ENCODE data around the gene CRX. TPM values are rescaled to one million over a fixed set of nuclear protein-coding genes. Genes with fewer than 3 reads are reported as not detected.

Gene CRX
- total and polyA plus RNA-seq, 2 of the 13 experiments (the other 11 are each of a cell fraction or from before 2014, with no cell fraction given), result not detected

DNA sequence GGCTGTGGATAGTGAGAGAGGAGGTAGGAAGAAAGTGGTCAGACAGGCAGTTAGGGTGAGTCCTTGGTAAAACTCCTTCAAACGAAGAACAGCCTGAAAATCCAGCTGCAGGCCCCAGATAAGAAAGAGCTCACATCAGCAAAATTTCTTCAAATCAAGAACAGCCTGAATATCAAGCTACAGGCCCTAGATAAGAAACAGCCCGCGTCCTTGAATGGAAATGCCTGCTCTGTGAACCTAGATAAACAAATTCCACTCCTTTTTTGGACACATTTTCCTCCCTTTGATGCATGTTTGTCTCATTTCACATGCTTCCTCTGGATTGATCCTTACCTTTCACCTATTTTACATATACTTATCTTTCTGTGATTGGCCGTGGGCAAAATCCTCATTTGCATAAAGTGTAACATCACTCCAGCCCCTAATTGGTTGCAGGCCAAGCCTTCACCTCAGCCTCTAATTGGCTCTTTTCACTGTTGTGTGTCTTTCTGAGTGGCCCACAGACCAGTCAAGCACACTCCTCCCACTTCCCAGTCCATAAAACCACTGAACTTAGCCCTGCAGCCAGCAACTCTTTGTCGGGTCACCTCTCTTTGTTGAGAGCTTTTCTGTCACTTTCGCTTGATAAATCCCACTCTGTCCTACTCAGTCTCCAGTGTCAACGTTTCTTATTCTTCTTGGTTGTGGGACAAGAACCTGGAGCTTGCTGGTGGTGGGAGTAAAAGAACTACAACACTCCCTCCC is 70.4 kb downstream of the CRX start (continued):
- TF ChIP-seq, protein P1, sequence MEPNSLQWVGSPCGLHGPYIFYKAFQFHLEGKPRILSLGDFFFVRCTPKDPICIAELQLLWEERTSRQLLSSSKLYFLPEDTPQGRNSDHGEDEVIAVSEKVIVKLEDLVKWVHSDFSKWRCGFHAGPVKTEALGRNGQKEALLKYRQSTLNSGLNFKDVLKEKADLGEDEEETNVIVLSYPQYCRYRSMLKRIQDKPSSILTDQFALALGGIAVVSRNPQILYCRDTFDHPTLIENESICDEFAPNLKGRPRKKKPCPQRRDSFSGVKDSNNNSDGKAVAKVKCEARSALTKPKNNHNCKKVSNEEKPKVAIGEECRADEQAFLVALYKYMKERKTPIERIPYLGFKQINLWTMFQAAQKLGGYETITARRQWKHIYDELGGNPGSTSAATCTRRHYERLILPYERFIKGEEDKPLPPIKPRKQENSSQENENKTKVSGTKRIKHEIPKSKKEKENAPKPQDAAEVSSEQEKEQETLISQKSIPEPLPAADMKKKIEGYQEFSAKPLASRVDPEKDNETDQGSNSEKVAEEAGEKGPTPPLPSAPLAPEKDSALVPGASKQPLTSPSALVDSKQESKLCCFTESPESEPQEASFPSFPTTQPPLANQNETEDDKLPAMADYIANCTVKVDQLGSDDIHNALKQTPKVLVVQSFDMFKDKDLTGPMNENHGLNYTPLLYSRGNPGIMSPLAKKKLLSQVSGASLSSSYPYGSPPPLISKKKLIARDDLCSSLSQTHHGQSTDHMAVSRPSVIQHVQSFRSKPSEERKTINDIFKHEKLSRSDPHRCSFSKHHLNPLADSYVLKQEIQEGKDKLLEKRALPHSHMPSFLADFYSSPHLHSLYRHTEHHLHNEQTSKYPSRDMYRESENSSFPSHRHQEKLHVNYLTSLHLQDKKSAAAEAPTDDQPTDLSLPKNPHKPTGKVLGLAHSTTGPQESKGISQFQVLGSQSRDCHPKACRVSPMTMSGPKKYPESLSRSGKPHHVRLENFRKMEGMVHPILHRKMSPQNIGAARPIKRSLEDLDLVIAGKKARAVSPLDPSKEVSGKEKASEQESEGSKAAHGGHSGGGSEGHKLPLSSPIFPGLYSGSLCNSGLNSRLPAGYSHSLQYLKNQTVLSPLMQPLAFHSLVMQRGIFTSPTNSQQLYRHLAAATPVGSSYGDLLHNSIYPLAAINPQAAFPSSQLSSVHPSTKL (CRISPR knock-in tag; IDR thresholded peaks at IDR 0.05), result peak; percentile 77
- no peak; the same call in 1 of the 2 replicates for TF ChIP-seq ZC3H13 (CRISPR knock-in tag; IDR thresholded peaks at IDR 0.05)
- TF ChIP-seq, protein P2, sequence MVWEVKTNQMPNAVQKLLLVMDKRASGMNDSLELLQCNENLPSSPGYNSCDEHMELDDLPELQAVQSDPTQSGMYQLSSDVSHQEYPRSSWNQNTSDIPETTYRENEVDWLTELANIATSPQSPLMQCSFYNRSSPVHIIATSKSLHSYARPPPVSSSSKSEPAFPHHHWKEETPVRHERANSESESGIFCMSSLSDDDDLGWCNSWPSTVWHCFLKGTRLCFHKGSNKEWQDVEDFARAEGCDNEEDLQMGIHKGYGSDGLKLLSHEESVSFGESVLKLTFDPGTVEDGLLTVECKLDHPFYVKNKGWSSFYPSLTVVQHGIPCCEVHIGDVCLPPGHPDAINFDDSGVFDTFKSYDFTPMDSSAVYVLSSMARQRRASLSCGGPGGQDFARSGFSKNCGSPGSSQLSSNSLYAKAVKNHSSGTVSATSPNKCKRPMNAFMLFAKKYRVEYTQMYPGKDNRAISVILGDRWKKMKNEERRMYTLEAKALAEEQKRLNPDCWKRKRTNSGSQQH (CRISPR knock-in tag; IDR thresholded peaks at IDR 0.05; ENCODE audit: low read depth), result no peak
- TF ChIP-seq ZEB1 (IDR thresholded peaks at IDR 0.05; ENCODE audit: insufficient replicate concordance, low read depth), result peak; percentile 62
- TF ChIP-seq, protein P3, sequence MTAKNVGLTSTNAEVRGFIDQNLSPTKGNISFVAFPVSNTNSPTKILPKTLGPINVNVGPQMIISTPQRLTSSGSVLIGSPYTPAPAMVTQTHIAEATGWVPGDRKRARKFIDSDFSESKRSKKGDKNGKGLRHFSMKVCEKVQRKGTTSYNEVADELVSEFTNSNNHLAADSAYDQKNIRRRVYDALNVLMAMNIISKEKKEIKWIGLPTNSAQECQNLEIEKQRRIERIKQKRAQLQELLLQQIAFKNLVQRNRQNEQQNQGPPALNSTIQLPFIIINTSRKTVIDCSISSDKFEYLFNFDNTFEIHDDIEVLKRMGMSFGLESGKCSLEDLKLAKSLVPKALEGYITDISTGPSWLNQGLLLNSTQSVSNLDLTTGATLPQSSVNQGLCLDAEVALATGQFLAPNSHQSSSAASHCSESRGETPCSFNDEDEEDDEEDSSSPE (CRISPR knock-in tag; IDR thresholded peaks at IDR 0.05), result peak; percentile 32; the same call in 1 of the 2 replicates
- TF ChIP-seq, protein P4, sequence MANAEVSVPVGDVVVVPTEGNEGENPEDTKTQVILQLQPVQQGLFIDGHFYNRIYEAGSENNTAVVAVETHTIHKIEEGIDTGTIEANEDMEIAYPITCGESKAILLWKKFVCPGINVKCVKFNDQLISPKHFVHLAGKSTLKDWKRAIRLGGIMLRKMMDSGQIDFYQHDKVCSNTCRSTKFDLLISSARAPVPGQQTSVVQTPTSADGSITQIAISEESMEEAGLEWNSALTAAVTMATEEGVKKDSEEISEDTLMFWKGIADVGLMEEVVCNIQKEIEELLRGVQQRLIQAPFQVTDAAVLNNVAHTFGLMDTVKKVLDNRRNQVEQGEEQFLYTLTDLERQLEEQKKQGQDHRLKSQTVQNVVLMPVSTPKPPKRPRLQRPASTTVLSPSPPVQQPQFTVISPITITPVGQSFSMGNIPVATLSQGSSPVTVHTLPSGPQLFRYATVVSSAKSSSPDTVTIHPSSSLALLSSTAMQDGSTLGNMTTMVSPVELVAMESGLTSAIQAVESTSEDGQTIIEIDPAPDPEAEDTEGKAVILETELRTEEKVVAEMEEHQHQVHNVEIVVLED (CRISPR knock-in tag; IDR thresholded peaks at IDR 0.05; ENCODE audit: borderline replicate concordance), result no peak
- TF ChIP-seq ZNF205 (CRISPR knock-in tag; IDR thresholded peaks at IDR 0.05), result no peak; the same call in 1 of the 2 replicates
- 0 out of 2 replicates have a peak, but pooled peaks have one; percentile 19 for TF ChIP-seq TBX3 (IDR thresholded peaks at IDR 0.05; ENCODE audit: borderline replicate concordance)
- TF ChIP-seq, protein P5, sequence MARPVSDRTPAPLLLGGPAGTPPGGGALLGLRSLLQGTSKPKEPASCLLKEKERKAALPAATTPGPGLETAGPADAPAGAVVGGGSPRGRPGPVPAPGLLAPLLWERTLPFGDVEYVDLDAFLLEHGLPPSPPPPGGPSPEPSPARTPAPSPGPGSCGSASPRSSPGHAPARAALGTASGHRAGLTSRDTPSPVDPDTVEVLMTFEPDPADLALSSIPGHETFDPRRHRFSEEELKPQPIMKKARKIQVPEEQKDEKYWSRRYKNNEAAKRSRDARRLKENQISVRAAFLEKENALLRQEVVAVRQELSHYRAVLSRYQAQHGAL (CRISPR knock-in tag; IDR thresholded peaks at IDR 0.05; ENCODE audit: not compliant biosample characterization), result no peak
- TF ChIP-seq, protein P6, sequence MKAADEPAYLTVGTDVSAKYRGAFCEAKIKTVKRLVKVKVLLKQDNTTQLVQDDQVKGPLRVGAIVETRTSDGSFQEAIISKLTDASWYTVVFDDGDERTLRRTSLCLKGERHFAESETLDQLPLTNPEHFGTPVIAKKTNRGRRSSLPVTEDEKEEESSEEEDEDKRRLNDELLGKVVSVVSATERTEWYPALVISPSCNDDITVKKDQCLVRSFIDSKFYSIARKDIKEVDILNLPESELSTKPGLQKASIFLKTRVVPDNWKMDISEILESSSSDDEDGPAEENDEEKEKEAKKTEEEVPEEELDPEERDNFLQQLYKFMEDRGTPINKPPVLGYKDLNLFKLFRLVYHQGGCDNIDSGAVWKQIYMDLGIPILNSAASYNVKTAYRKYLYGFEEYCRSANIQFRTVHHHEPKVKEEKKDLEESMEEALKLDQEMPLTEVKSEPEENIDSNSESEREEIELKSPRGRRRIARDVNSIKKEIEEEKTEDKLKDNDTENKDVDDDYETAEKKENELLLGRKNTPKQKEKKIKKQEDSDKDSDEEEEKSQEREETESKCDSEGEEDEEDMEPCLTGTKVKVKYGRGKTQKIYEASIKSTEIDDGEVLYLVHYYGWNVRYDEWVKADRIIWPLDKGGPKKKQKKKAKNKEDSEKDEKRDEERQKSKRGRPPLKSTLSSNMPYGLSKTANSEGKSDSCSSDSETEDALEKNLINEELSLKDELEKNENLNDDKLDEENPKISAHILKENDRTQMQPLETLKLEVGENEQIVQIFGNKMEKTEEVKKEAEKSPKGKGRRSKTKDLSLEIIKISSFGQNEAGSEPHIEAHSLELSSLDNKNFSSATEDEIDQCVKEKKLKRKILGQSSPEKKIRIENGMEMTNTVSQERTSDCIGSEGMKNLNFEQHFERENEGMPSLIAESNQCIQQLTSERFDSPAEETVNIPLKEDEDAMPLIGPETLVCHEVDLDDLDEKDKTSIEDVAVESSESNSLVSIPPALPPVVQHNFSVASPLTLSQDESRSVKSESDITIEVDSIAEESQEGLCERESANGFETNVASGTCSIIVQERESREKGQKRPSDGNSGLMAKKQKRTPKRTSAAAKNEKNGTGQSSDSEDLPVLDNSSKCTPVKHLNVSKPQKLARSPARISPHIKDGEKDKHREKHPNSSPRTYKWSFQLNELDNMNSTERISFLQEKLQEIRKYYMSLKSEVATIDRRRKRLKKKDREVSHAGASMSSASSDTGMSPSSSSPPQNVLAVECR (CRISPR knock-in tag; IDR thresholded peaks at IDR 0.05; ENCODE audit: borderline replicate concordance), result peak; percentile 51; the same call in 1 of the 2 replicates
- no peak for TF ChIP-seq KDM4B (CRISPR knock-in tag; IDR thresholded peaks at IDR 0.05)
- TF ChIP-seq PHF20 (CRISPR knock-in tag; IDR thresholded peaks at IDR 0.05), result no peak
- peak; percentile 43; the same call in 1 of the 2 replicates for TF ChIP-seq SALL1 (CRISPR knock-in tag; IDR thresholded peaks at IDR 0.05)
- TF ChIP-seq GTF3A (CRISPR knock-in tag; conservative IDR thresholded peaks at IDR 0.05), result 0 out of 2 replicates have a peak, but pooled peaks have one; percentile 20

Measured in HepG2 (cell line).